GM12873 (cell line): ENCODE measurements around the gene FBXO27.

Experiments used
- TF ChIP-seq, protein P1 (sequence below): IDR thresholded peaks from 2 replicates; pipeline ENCODE4 v1.5.1; 2012; ENCODE audit warnings: low read depth, mild to moderate bottlenecking, moderate library complexity, low read length, control low read depth; ENCODE audit not compliant: insufficient read depth; ENCODE audit errors: missing control alignments

Gene FBXO27

DNA sequence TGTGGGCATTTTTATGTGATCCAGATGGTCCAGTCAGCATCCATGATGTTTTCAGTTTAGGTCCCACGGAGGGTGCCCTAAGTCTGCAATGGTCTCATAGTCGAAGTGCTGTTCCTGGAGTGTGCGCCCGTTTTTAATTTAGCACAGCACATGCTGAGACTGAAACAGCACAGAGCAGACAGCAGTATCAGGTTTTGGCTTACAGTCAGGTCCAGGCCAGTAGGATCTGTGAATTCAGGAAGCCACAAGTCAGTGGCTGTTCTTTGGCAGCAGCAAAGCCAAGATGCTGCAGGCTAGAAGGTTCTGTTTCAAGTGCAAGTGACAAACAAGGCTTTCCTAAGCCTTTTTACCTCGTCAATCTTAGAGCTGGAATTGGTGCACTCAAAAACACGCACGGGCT lies 18.3 kb downstream of the FBXO27 start:
- TF ChIP-seq, protein P1, sequence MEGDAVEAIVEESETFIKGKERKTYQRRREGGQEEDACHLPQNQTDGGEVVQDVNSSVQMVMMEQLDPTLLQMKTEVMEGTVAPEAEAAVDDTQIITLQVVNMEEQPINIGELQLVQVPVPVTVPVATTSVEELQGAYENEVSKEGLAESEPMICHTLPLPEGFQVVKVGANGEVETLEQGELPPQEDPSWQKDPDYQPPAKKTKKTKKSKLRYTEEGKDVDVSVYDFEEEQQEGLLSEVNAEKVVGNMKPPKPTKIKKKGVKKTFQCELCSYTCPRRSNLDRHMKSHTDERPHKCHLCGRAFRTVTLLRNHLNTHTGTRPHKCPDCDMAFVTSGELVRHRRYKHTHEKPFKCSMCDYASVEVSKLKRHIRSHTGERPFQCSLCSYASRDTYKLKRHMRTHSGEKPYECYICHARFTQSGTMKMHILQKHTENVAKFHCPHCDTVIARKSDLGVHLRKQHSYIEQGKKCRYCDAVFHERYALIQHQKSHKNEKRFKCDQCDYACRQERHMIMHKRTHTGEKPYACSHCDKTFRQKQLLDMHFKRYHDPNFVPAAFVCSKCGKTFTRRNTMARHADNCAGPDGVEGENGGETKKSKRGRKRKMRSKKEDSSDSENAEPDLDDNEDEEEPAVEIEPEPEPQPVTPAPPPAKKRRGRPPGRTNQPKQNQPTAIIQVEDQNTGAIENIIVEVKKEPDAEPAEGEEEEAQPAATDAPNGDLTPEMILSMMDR = no peak

DNA sequence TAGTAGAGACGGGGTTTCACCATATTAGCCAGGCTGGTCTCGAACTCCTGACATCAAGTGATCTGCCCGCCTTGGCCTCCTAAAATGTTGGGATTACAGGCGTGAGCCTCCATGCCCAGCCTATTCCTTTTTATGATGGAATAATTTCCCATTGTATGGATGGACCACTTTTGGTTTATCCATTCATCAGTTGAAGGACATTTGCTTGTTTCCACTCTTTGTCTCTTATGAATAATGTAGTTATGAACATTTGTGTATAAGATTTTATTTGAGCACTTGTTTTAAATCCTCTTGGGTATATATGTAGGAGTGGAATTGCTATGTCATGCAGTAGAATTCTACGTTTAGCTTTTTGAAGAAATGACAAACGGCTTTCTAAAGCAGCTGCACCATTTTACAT lies 23.3 kb downstream of the FBXO27 start:
- TF ChIP-seq, protein P1 = no peak

- TF ChIP-seq, protein P1 = no peak
Observed at GRCh38 chr19:39008137-39008536, 24.2 kb downstream of the FBXO27 start.

DNA sequence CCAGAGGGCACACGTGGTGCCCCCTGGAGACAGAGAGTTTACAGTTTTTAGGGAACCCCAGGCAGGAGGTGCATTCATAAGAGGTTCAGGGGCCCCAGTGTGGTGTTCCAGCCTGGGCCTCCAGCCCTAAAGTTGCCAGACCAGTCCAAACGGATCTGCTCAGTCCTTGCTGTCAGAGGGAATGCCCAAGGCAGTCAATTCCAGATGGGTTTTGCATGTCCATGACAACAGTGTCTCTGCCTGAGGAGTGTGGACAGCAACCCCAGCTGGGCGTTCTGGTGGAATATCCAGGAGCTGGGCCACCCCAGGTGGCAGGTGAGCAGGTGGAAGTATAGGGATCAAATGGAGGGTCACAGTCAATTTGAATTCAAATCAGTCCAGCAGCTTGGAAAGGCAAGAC lies 25.3 kb downstream of the FBXO27 start:
- TF ChIP-seq, protein P1 = no peak

DNA sequence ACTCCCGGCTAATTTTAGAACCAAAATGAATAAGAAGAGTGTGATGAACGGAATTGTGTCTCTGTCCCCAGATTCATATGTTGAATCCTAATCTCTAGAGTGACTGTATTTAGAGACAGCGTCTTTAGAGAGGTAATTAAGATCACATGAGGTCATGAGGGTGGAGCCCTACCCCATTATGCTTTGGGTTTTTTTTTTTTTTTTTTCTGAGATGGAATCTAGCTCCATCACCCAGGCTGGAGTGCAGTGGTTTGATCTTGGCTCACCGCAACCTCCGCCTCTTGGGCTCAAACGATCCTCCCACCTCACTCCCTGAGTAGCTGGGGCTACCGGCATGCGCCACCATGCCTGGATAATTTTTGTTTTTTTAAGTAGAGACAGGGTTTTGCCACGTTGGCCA lies 27.9 kb downstream of the FBXO27 start:
- TF ChIP-seq, protein P1 = no peak

DNA sequence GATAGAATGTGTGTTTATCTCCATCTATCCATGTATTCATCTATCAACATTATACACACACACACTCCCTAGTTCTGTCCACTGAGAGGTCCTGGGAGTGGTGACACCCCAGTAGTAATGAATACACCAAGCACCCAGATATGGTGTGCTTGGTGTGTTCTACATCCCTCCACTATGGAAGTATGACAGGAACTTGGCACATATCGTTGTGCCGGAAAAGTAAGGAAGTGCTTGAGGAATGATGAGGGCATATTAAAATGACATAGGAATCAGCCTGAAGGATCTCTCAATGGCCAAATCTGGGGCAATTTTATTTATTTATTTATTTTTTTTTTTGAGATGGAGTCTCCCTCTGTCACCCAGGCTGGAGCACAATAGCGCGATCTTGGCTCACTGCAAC lies 28.6 kb downstream of the FBXO27 start:
- TF ChIP-seq, protein P1 = no peak

GRCh38 chr19:39003188-39003587 lies 29.2 kb downstream of the FBXO27 start:
- TF ChIP-seq, protein P1 = no peak
